GM21576 (cell line): ENCODE data around the gene LGALS13.

Source experiments
- ATAC-seq: cut with Tn5 transposase; IDR thresholded peaks from one replicate; pipeline ENCODE4 v1.9.1; 2021; ENCODE audit warnings: mild to moderate bottlenecking, moderate library complexity; ENCODE audit not compliant: unreplicated experiment

The LGALS13 gene

GRCh38 chr19:39602224-39602623 is at the start of gene LGALS13:
LGALS13 (plus strand) TSS chr19:39602524; CDS start chr19:39602569, 45 bp downstream.
- no peak for ATAC-seq

- no peak for ATAC-seq
Observed at GRCh38 chr19:39553082-39553652, 49.2 kb upstream of the LGALS13 start.

GRCh38 chr19:39554701-39555311 is 47.5 kb upstream of the LGALS13 start:
- no peak for ATAC-seq

GRCh38 chr19:39555883-39556282 is 46.4 kb upstream of the LGALS13 start:
- no peak for ATAC-seq

- ATAC-seq, result no peak
Observed at GRCh38 chr19:39557811-39558623, 44.3 kb upstream of the LGALS13 start.

- no peak for ATAC-seq
Observed at GRCh38 chr19:39558624-39559117, 43.7 kb upstream of the LGALS13 start.

- no peak for ATAC-seq
Observed at GRCh38 chr19:39563408-39563807, 38.9 kb upstream of the LGALS13 start.

GRCh38 chr19:39566064-39566463 is 36.3 kb upstream of the LGALS13 start:
- no peak for ATAC-seq

GRCh38 chr19:39568604-39569003 is 33.7 kb upstream of the LGALS13 start:
- no peak for ATAC-seq

GRCh38 chr19:39582442-39582841 is 19.9 kb upstream of the LGALS13 start:
- no peak for ATAC-seq

GRCh38 chr19:39582891-39583625 is 19.3 kb upstream of the LGALS13 start:
- ATAC-seq, result no peak

GRCh38 chr19:39587496-39587895 is 14.8 kb upstream of the LGALS13 start:
- ATAC-seq, result no peak

- ATAC-seq, result no peak
Observed at GRCh38 chr19:39588066-39588465, 14.3 kb upstream of the LGALS13 start.

- ATAC-seq, result no peak
Observed at GRCh38 chr19:39590265-39590664, 12.1 kb upstream of the LGALS13 start.

- no peak for ATAC-seq
Observed at GRCh38 chr19:39592381-39592780, 9.9 kb upstream of the LGALS13 start.

- ATAC-seq, result no peak
Observed at GRCh38 chr19:39595950-39596349, 6.4 kb upstream of the LGALS13 start.

- ATAC-seq, result no peak
Observed at GRCh38 chr19:39596911-39597310, 5.4 kb upstream of the LGALS13 start.

GRCh38 chr19:39599116-39599515 is 3.2 kb upstream of the LGALS13 start:
- no peak for ATAC-seq

GRCh38 chr19:39603825-39604224 is 1.5 kb downstream of the LGALS13 start:
- no peak for ATAC-seq

GRCh38 chr19:39607021-39607420 is 4.7 kb downstream of the LGALS13 start:
- ATAC-seq, result no peak

- no peak for ATAC-seq
Observed at GRCh38 chr19:39607561-39607960, 5.2 kb downstream of the LGALS13 start.
